ENCODE results near the gene SLC12A5. TPM values are rescaled to one million over a fixed set of nuclear protein-coding genes. Genes with fewer than 3 reads are reported as not detected.

Gene SLC12A5
- total RNA-seq, 1 donor from 2014 or later: 2.1 TPM

GRCh38 chr20:46046588-46047310 is 17.7 kb downstream of the SLC12A5 start:
- Mint-ChIP-seq H3K27ac (ENCODE audit: unreplicated experiment) (no peak overlapping the region), H3K4me3 (ENCODE audit: unreplicated experiment) (no peak overlapping the region), H3K9me3 (ENCODE audit: low read depth) (no peaks in the 10 kb centered on the region), H3K27me3 (ENCODE audit: low read depth) (peaks cover 70% of the 10 kb centered on the region), H3K36me3 (ENCODE audit: low read depth) (no peaks in the 10 kb centered on the region), H3K4me1 (ENCODE audit: low read depth) (no peaks in the 10 kb centered on the region)
- no peak for DNase-seq (ENCODE audit: low spot score)
- TF ChIP-seq CTCF (IDR thresholded peaks at IDR 0.05): no peak

DNA sequence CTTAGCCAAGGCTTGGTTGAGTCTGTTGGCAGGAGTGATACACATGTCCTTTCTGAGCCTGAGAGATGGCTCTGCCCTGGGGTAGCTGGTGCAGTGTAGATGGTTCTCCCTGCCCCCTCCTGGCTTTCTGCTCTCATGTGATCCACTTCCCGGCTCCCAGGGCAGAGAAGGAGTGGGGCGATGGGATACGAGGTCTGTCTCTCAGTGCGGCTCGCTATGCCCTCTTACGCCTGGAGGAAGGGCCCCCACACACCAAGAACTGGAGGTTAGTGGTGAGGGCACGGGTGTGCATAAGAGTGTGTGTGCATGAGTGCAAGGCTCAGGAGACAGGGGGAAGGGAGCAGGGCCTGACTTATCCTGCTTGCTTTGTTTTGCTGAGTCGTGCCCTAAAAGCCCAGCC is 18.8 kb downstream of the SLC12A5 start:
- H3K9me3 Mint-ChIP-seq (ENCODE audit: low read depth): no peaks in the 10 kb centered on the region
- no peak for DNase-seq (ENCODE audit: low spot score)
- peaks cover 61% of the 10 kb centered on the region for H3K27me3 Mint-ChIP-seq (ENCODE audit: low read depth)
- H3K36me3 Mint-ChIP-seq (ENCODE audit: low read depth): no peaks in the 10 kb centered on the region
- TF ChIP-seq CTCF (IDR thresholded peaks at IDR 0.05): no peak
- no peaks in the 10 kb centered on the region for H3K4me1 Mint-ChIP-seq (ENCODE audit: low read depth)
- H3K27ac Mint-ChIP-seq (ENCODE audit: unreplicated experiment): no peak overlapping the region
- H3K4me3 Mint-ChIP-seq (ENCODE audit: unreplicated experiment): no peak overlapping the region

DNA sequence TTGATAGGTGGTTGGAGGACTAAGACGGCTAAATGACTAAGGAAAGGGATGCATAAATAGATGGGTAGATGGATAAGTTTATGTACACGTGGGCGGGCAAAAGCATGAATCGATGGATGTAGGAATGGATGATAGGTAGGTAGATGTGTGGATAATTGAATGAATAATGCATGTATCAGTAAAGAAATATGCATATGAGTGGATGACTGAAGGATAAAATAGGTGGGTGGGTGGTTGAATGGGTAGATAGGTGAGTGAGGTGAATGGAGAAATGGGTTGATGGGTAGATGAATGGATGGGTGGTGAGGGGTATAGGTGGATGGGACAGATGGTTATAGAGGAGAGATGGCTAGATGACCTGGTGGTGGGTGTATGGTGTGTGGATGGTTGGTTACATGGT is 20.2 kb downstream of the SLC12A5 start:
- H3K4me1 Mint-ChIP-seq (ENCODE audit: low read depth): no peaks in the 10 kb centered on the region
- no peak overlapping the region for H3K4me3 Mint-ChIP-seq (ENCODE audit: unreplicated experiment)
- H3K27me3 Mint-ChIP-seq (ENCODE audit: low read depth): peaks cover 53% of the 10 kb centered on the region
- H3K9me3 Mint-ChIP-seq (ENCODE audit: low read depth): no peaks in the 10 kb centered on the region
- DNase-seq (ENCODE audit: low spot score): no peak
- H3K27ac Mint-ChIP-seq (ENCODE audit: unreplicated experiment): no peak overlapping the region
- H3K36me3 Mint-ChIP-seq (ENCODE audit: low read depth): no peaks in the 10 kb centered on the region
- no peak for TF ChIP-seq CTCF (IDR thresholded peaks at IDR 0.05)

- Mint-ChIP-seq H3K27me3 (ENCODE audit: low read depth) (peaks cover 54% of the 10 kb centered on the region), H3K36me3 (ENCODE audit: low read depth) (no peaks in the 10 kb centered on the region), H3K4me3 (ENCODE audit: unreplicated experiment) (no peak overlapping the region), H3K4me1 (ENCODE audit: low read depth) (no peaks in the 10 kb centered on the region), H3K9me3 (ENCODE audit: low read depth) (no peaks in the 10 kb centered on the region), H3K27ac (ENCODE audit: unreplicated experiment) (no peak overlapping the region)
- no peak for DNase-seq (ENCODE audit: low spot score)
- no peak for TF ChIP-seq CTCF (IDR thresholded peaks at IDR 0.05)
Observed at GRCh38 chr20:46049815-46050214, 20.8 kb downstream of the SLC12A5 start.

DNA sequence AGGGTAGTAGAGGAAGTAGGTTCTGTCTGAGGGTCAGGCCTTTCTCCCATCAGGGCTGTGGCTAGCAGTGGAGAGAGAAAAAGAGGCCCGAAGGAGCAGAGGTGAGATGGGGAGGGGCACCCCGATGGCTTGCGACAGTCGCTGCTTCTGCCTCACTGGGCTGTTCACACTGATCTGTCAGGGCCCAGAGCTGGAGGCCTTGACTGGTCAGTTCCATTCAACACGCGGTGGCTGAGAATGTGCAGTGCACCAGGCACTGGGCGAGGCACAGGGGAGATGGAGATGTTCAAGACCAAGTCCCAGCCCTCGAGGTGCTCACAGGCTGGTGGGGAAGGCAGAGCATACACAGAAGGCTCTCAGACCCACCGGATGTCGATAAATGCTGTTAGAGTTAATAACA is 21.4 kb downstream of the SLC12A5 start:
- no peaks in the 10 kb centered on the region for H3K4me1 Mint-ChIP-seq (ENCODE audit: low read depth)
- H3K9me3 Mint-ChIP-seq (ENCODE audit: low read depth): no peaks in the 10 kb centered on the region
- no peak overlapping the region for H3K27ac Mint-ChIP-seq (ENCODE audit: unreplicated experiment)
- no peak for DNase-seq (ENCODE audit: low spot score)
- peaks cover 53% of the 10 kb centered on the region for H3K27me3 Mint-ChIP-seq (ENCODE audit: low read depth)
- H3K4me3 Mint-ChIP-seq (ENCODE audit: unreplicated experiment): no peak overlapping the region
- H3K36me3 Mint-ChIP-seq (ENCODE audit: low read depth): no peaks in the 10 kb centered on the region
- TF ChIP-seq CTCF (IDR thresholded peaks at IDR 0.05): no peak

Data from chondrocyte (in vitro differentiated cells).